Measurements from ENCODE around the gene KIF25.

Gene KIF25

GRCh38 chr6:167985911-167986595 lies 11.4 kb upstream of the KIF25 start:
- TF ChIP-seq TAF1 (IDR thresholded peaks at IDR 0.05; ENCODE audit: low read depth): no peak
- no peak for TF ChIP-seq YY1 (IDR thresholded peaks at IDR 0.05; ENCODE audit: low read depth)
- TF ChIP-seq NFIC (IDR thresholded peaks at IDR 0.05): no peak
- TF ChIP-seq, protein P1, sequence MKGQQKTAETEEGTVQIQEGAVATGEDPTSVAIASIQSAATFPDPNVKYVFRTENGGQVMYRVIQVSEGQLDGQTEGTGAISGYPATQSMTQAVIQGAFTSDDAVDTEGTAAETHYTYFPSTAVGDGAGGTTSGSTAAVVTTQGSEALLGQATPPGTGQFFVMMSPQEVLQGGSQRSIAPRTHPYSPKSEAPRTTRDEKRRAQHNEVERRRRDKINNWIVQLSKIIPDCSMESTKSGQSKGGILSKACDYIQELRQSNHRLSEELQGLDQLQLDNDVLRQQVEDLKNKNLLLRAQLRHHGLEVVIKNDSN (IDR thresholded peaks at IDR 0.05): no peak
- no peak for TF ChIP-seq FOXM1 (IDR thresholded peaks at IDR 0.05; ENCODE audit: borderline replicate concordance, low read depth)
- no peak for TF ChIP-seq CEBPB (IDR thresholded peaks at IDR 0.05)
- TF ChIP-seq EGR1 (IDR thresholded peaks at IDR 0.05): no peak
- no peak for TF ChIP-seq REST (IDR thresholded peaks at IDR 0.05; ENCODE audit: low read depth)
- TF ChIP-seq EP300 (IDR thresholded peaks at IDR 0.05; ENCODE audit: borderline replicate concordance): no peak

DNA sequence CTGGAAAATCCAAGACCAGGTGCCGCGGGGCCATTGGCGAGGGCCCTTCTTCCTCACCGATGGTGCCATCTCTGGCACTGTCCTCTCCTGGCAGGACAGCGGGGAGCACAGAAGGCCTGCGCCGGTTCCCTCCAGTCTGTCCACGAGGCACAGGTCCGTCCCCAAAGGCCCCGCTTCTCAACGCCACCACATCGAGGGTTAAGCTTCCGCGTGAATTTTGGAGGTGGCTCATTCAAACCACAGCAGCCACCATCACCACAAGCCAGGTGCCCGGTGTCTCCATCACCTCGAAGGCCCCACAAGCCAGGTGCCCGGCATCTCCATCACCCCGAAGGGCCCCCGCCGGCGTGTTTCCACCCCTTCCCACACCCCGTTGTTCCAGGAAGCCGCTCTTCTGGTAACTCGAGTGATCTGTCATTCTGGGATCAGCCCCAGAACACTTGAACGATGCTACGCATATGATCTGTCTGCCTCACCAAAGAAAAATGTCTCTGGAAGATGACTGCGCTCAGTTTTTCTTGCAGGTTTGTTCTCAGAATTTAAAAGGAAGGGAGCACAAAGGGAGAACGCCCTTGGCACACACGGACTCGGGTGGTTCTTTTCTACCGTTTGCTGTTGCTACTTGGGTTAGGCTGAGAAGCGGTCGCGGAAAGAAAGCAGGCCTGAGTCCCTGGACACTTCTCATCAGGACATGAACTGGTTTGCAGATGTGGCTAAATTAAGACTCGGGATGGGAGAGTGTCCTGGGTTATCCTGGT lies 9.9 kb upstream of the KIF25 start:
- TF ChIP-seq CEBPB (IDR thresholded peaks at IDR 0.05): no peak
- TF ChIP-seq ZBTB7A (IDR thresholded peaks at IDR 0.05; ENCODE audit: low read depth): no peak
- no peak for TF ChIP-seq TCF12 (IDR thresholded peaks at IDR 0.05; ENCODE audit: low read depth)
- no peak for TF ChIP-seq YY1 (IDR thresholded peaks at IDR 0.05; ENCODE audit: low read depth)
- no peak for TF ChIP-seq EP300 (IDR thresholded peaks at IDR 0.05; ENCODE audit: borderline replicate concordance)
- no peak for TF ChIP-seq FOXM1 (IDR thresholded peaks at IDR 0.05; ENCODE audit: borderline replicate concordance, low read depth)
- no peak for TF ChIP-seq NFIC (IDR thresholded peaks at IDR 0.05)
- no peak for TF ChIP-seq REST (IDR thresholded peaks at IDR 0.05; ENCODE audit: low read depth)
- TF ChIP-seq, protein P2, sequence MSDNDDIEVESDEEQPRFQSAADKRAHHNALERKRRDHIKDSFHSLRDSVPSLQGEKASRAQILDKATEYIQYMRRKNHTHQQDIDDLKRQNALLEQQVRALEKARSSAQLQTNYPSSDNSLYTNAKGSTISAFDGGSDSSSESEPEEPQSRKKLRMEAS (IDR thresholded peaks at IDR 0.05): no peak
- no peak for TF ChIP-seq TAF1 (IDR thresholded peaks at IDR 0.05; ENCODE audit: low read depth)
- TF ChIP-seq EGR1 (IDR thresholded peaks at IDR 0.05): no peak
- no peak for TF ChIP-seq CREB1 (IDR thresholded peaks at IDR 0.05; ENCODE audit: low read depth)
- no peak for TF ChIP-seq RAD21 (IDR thresholded peaks at IDR 0.05; ENCODE audit: low read depth)
- no peak for TF ChIP-seq TEAD4 (IDR thresholded peaks at IDR 0.05)

GRCh38 chr6:167988154-167988495 lies 9.3 kb upstream of the KIF25 start:
- no peak for TF ChIP-seq FOXM1 (IDR thresholded peaks at IDR 0.05; ENCODE audit: borderline replicate concordance, low read depth)

DNA sequence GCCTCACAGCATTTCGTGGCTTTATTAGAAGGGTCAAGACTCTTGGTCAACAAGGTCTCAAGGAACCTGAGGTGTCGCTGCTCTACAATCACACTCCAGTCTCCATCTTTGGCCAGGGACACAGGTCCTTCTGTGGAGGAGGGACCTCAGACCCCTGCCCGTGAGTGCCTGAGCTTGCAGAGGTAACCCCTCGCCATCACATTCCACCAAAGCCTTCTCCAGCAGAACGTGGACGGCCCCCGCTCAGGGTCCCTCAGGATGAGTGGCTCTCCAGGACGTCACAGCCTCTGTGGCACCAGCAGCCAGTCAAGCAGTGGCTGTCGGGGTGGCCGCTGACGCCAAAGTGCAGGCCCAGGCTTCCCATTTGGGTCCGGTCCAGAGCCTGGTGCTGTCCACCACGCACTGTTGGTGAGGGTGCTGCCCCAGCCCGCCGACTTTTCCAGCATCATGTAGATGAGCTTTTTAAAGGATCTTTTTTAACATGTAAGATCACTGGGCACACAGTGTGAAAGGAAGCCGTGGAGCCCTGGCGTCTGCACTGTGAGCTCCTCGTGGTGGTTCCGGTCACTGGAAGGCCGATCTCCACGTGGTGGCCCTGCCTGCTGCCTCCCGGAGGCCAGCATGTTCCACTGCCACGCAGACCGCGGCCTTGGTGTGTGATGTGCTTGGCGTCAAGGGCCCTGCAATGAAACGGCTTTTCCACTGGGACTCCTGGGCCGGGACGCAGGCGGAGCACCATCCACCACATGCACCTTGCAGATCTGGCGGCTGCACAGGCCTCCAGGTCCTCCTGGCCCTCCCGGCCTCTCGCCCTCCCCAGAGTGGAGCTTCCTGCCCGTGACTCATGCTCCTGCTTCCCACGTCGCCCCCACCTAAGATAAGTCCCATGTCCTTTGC lies 8.3 kb upstream of the KIF25 start:
- TF ChIP-seq FOXM1 (IDR thresholded peaks at IDR 0.05; ENCODE audit: borderline replicate concordance, low read depth): no peak
- TF ChIP-seq CREB1 (IDR thresholded peaks at IDR 0.05; ENCODE audit: low read depth): no peak
- no peak for TF ChIP-seq TCF12 (IDR thresholded peaks at IDR 0.05; ENCODE audit: low read depth)
- no peak for TF ChIP-seq REST (IDR thresholded peaks at IDR 0.05; ENCODE audit: low read depth)
- TF ChIP-seq TEAD4 (IDR thresholded peaks at IDR 0.05): no peak
- no peak for TF ChIP-seq CEBPB (IDR thresholded peaks at IDR 0.05)
- TF ChIP-seq EGR1 (IDR thresholded peaks at IDR 0.05): no peak
- TF ChIP-seq ZBTB7A (IDR thresholded peaks at IDR 0.05; ENCODE audit: low read depth): no peak
- TF ChIP-seq, protein P1 (IDR thresholded peaks at IDR 0.05): no peak
- no peak for TF ChIP-seq NFIC (IDR thresholded peaks at IDR 0.05)
- no peak for TF ChIP-seq YY1 (IDR thresholded peaks at IDR 0.05; ENCODE audit: low read depth)
- TF ChIP-seq EP300 (IDR thresholded peaks at IDR 0.05; ENCODE audit: borderline replicate concordance): no peak
- TF ChIP-seq RAD21 (IDR thresholded peaks at IDR 0.05; ENCODE audit: low read depth): no peak
- no peak for TF ChIP-seq TAF1 (IDR thresholded peaks at IDR 0.05; ENCODE audit: low read depth)
- TF ChIP-seq, protein P2 (IDR thresholded peaks at IDR 0.05): no peak

Measured in Ishikawa (cell line).